ENCODE measurements around the gene ALDH9A1.

Gene ALDH9A1

GRCh38 chr1:165624441-165624840 lies 73.9 kb downstream of the ALDH9A1 start:
- DNase-seq (ENCODE audit: low read depth in 2 of 2, low spot score in 1 of 2) = no peak

DNA sequence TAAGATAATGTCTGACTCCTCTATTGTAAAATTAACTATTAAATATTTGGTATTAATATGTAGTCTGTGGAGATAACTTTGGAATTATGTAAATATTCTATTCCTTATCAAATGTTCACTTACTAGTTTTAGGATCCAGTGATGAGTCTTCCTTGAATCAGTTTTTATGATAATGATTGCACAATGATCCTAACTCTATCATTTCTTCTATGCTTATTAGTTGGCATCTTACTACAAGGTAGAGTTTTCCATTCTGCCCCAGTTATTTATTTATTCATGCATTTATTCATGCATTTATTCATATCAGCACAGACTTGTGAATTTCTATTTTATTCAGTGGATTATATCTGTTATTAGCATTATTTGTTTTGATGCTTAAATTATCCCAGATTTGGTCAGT lies 74.7 kb downstream of the ALDH9A1 start:
- no peak for DNase-seq (ENCODE audit: low read depth in 2 of 2, low spot score in 1 of 2)

DNA sequence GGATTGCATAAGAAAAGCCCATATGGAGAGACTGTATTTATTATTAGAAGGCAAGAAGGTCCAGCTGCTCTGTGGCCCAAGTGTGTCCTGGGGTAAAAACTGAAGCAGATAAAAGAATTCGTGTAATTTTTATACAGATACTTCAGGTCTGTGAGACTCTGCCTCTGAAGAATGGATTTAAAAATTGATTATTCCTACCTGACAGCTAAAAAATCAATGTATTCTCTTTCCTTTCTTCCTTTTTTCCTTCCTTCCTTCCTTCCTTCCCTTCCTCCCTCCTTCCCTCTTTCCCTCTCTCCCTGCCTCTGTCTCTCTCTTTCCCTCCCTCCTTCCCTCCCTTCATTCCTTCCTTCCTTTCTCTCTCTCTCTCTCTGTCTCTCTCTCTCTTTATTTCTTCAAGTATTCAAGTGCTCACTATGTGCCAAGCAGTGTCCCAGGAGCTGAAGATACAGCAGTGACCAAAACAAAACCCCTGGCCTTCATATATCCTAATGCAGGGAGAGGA lies 78.7 kb downstream of the ALDH9A1 start:
- DNase-seq (ENCODE audit: low read depth in 2 of 2, low spot score in 1 of 2) = no peak

- DNase-seq (ENCODE audit: low read depth in 2 of 2, low spot score in 1 of 2) = no peak
Measured at GRCh38 chr1:165616987-165617546, 81.3 kb downstream of the ALDH9A1 start.

DNA sequence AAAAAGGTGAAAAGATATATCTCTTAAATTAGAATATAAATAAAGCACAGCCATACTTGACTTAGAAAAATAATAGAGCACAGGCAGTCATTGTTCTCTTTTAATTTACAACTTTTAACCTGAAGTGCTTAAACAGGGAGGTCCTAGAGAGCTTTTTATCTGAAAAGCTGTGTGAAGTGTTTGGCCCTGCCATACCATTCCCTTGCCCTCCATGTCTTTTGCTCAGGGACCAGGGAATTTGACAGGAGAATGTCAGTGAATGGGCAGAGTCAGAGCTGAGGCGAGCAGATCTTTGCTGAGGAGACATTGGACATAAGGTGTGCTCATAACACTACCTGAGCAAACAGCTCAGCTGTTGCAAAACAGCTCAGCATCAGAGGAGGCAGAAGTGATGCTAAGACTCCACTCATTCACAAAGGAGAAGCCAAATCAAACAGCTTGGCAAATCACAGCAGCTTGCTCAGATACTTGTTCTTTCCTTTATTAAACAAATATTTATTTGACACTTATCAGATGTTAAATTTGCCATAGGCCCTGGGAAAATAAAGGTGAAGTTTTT lies 82.2 kb downstream of the ALDH9A1 start:
- no peak for DNase-seq (ENCODE audit: low read depth in 2 of 2, low spot score in 1 of 2)

All from stimulated activated CD8-positive, alpha-beta memory T cell treated with anti-CD3 and anti-CD28 coated beads, Interleukin-4, amount 100 ng/mL, for 4 hours (primary cell).